ENCODE data around the gene FHIT. TPM values are rescaled to one million over a fixed set of nuclear protein-coding genes. Genes with fewer than 3 reads are reported as not detected.

The FHIT gene
- total and polyA plus RNA-seq, 4 donors: 6.9 to 16.5 (median 9.9) TPM

GRCh38 chr3:60445446-60445845, 805.8 kb downstream of the FHIT start:
- Histone ChIP-seq H3K9me3 (ENCODE audit: control insufficient read depth, insufficient read depth, low read length) (no peaks in the 10 kb centered on the region), H3K36me3 (ENCODE audit: control insufficient read depth, insufficient read depth, low read length) (no peaks in the 10 kb centered on the region), H3K27me3 (ENCODE audit: control insufficient read depth, insufficient read depth, low read length) (no peaks in the 10 kb centered on the region), H3K4me1 (ENCODE audit: control insufficient read depth, insufficient read depth, low read length) (no peaks in the 10 kb centered on the region), H3K4me3 (ENCODE audit: low read depth, low read length) (no peak overlapping the region), H3K27ac (ENCODE audit: low read depth, low read length) (no peak overlapping the region)
- DNase-seq (ENCODE audit: low read depth in 4 of 6, low spot score in 6 of 6): no peak
- 50% methylated on average over 1 of the region's 3 CpGs for WGBS (ENCODE audit: insufficient coverage)

GRCh38 chr3:60444898-60445437, 806.3 kb downstream of the FHIT start:
- no peak for DNase-seq (ENCODE audit: low read depth in 4 of 6, low spot score in 6 of 6)
- 100% methylated on average over 2 of the region's 5 CpGs for WGBS (ENCODE audit: insufficient coverage)
- Histone ChIP-seq H3K4me1 (ENCODE audit: control insufficient read depth, insufficient read depth, low read length) (no peaks in the 10 kb centered on the region), H3K27ac (ENCODE audit: low read depth, low read length) (no peak overlapping the region), H3K4me3 (ENCODE audit: low read depth, low read length) (no peak overlapping the region), H3K9me3 (ENCODE audit: control insufficient read depth, insufficient read depth, low read length) (no peaks in the 10 kb centered on the region), H3K36me3 (ENCODE audit: control insufficient read depth, insufficient read depth, low read length) (no peaks in the 10 kb centered on the region), H3K27me3 (ENCODE audit: control insufficient read depth, insufficient read depth, low read length) (no peaks in the 10 kb centered on the region)

DNA sequence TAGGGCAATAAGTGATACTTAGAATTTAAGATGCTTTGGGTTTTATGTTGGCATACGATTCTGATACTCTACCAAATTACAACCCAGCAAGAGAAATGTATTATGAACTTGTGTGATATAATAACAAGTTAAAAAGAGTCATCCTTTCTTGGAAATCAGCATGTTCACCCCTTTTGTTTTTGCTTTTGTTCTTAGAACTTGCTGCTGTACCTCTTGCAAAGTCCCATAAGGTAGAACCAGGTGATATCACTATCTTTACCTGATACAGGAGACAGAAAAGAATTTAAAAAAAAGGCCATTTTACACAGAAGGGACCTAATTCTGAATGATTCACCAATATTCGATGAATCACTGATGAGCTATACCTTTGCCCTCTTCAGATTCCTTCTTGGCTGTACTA, 810.4 kb downstream of the FHIT start:
- no peaks in the 10 kb centered on the region for H3K27me3 ChIP-seq (ENCODE audit: control insufficient read depth, insufficient read depth, low read length)
- no peak overlapping the region for H3K4me3 ChIP-seq (ENCODE audit: low read depth, low read length)
- no peak overlapping the region for H3K27ac ChIP-seq (ENCODE audit: low read depth, low read length)
- no peaks in the 10 kb centered on the region for H3K4me1 ChIP-seq (ENCODE audit: control insufficient read depth, insufficient read depth, low read length)
- no peaks in the 10 kb centered on the region for H3K9me3 ChIP-seq (ENCODE audit: control insufficient read depth, insufficient read depth, low read length)
- DNase-seq (ENCODE audit: low read depth in 4 of 6, low spot score in 6 of 6): no peak
- 100% methylated on average over 1 of the region's 2 CpGs for WGBS (ENCODE audit: insufficient coverage)
- H3K36me3 ChIP-seq (ENCODE audit: control insufficient read depth, insufficient read depth, low read length): no peaks in the 10 kb centered on the region

DNA sequence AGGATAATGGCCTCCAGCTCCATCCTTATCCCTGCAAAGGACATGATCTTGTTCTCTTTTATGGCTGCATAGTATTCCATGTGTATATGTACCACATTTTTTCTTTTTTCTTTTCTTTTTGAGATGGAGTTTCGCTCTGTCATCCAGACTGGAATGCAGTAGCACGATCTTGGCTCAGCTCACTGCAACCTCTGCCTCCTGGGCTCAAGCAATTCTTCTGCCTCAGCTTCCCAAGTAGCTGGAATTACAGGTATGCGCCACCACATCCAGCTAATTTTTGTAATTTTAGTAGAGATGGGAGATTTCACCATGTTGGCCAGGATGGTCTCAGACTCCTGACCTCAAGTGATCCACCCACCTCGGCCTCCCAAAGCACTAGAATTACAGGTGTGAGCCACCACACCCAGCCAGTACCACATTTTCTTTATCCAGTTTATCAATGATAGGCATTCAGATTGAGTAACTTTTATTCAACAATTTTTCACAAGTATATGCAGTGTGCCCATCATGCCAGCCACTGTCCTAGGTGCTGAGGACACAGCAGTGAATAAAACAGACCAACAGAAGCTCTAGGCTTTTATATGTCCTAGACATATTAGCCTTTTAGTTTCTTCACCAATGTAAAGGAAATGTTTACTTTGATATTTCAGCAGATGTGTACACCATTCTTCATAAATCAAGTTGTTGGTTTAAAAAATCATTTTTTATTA, 815.2 kb downstream of the FHIT start:
- no peak overlapping the region for H3K4me3 ChIP-seq (ENCODE audit: low read depth, low read length)
- no peak for DNase-seq (ENCODE audit: low read depth in 4 of 6, low spot score in 6 of 6)
- no peaks in the 10 kb centered on the region for H3K27me3 ChIP-seq (ENCODE audit: control insufficient read depth, insufficient read depth, low read length)
- H3K9me3 ChIP-seq (ENCODE audit: control insufficient read depth, insufficient read depth, low read length): no peaks in the 10 kb centered on the region
- no peaks in the 10 kb centered on the region for H3K4me1 ChIP-seq (ENCODE audit: control insufficient read depth, insufficient read depth, low read length)
- H3K27ac ChIP-seq (ENCODE audit: low read depth, low read length): no peak overlapping the region
- WGBS (ENCODE audit: insufficient coverage): 100% methylated on average over 2 of the region's 4 CpGs
- H3K36me3 ChIP-seq (ENCODE audit: control insufficient read depth, insufficient read depth, low read length): no peaks in the 10 kb centered on the region

GRCh38 chr3:60434950-60435349, 816.3 kb downstream of the FHIT start:
- H3K9me3 ChIP-seq (ENCODE audit: control insufficient read depth, insufficient read depth, low read length): no peaks in the 10 kb centered on the region
- no peaks in the 10 kb centered on the region for H3K36me3 ChIP-seq (ENCODE audit: control insufficient read depth, insufficient read depth, low read length)
- H3K4me1 ChIP-seq (ENCODE audit: control insufficient read depth, insufficient read depth, low read length): no peaks in the 10 kb centered on the region
- no peaks in the 10 kb centered on the region for H3K27me3 ChIP-seq (ENCODE audit: control insufficient read depth, insufficient read depth, low read length)
- no peak overlapping the region for H3K27ac ChIP-seq (ENCODE audit: low read depth, low read length)
- DNase-seq (ENCODE audit: low read depth in 4 of 6, low spot score in 6 of 6): no peak
- no peak overlapping the region for H3K4me3 ChIP-seq (ENCODE audit: low read depth, low read length)

- Histone ChIP-seq H3K4me1 (ENCODE audit: control insufficient read depth, insufficient read depth, low read length) (no peaks in the 10 kb centered on the region), H3K27me3 (ENCODE audit: control insufficient read depth, insufficient read depth, low read length) (no peaks in the 10 kb centered on the region), H3K27ac (ENCODE audit: low read depth, low read length) (no peak overlapping the region), H3K4me3 (ENCODE audit: low read depth, low read length) (no peak overlapping the region), H3K36me3 (ENCODE audit: control insufficient read depth, insufficient read depth, low read length) (no peaks in the 10 kb centered on the region), H3K9me3 (ENCODE audit: control insufficient read depth, insufficient read depth, low read length) (no peaks in the 10 kb centered on the region)
- WGBS (ENCODE audit: insufficient coverage): no CpG with 5 or more reads among the region's 1 CpG
- DNase-seq (ENCODE audit: low read depth in 4 of 6, low spot score in 6 of 6): no peak
These were observed 816.9 kb downstream of the FHIT start for GRCh38 chr3:60434323-60434722.

DNA sequence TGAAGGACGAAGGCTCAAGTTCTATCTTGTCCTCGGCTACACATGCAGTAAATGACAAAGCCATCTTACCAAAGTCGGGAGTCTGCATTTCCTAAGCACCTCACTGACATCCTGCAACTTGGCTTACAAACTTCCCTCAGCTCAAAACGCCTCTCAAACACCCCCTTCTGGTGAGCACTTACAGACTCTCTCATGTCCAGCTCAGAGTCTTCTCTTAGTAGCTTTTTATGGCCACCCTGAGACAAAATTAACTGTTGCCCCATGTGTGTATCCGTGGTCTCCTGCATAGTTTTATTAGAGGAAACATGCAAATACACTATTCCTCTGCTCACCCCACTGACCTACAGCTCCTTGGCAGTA, 819.7 kb downstream of the FHIT start:
- Histone ChIP-seq H3K27ac (ENCODE audit: low read depth, low read length) (no peak overlapping the region), H3K36me3 (ENCODE audit: control insufficient read depth, insufficient read depth, low read length) (no peaks in the 10 kb centered on the region), H3K27me3 (ENCODE audit: control insufficient read depth, insufficient read depth, low read length) (no peaks in the 10 kb centered on the region), H3K9me3 (ENCODE audit: control insufficient read depth, insufficient read depth, low read length) (no peaks in the 10 kb centered on the region), H3K4me3 (ENCODE audit: low read depth, low read length) (no peak overlapping the region), H3K4me1 (ENCODE audit: control insufficient read depth, insufficient read depth, low read length) (no peaks in the 10 kb centered on the region)
- WGBS (ENCODE audit: insufficient coverage): 48% methylated on average over 3 of the region's 5 CpGs
- no peak for DNase-seq (ENCODE audit: low read depth in 4 of 6, low spot score in 6 of 6)

DNA sequence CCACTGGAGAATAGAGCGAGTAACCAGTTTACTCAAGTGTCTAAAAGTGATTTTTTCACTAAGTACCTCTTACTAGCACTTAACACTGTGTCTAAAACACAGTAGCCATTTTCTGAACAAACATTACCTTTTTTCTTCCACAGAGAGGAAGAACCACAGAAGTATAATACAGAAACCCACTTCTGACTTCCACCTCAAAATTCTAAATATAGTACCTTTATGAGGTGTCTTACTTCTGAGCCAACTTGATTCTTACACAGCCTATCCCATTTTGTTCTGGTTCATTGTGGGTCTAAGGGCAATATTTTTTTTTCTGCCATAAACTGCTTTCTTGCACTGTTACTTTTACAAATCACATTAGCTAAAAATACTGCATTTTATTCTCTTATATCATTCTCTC, 821.0 kb downstream of the FHIT start:
- DNase-seq (ENCODE audit: low read depth in 4 of 6, low spot score in 6 of 6): no peak
- Histone ChIP-seq H3K9me3 (ENCODE audit: control insufficient read depth, insufficient read depth, low read length) (no peaks in the 10 kb centered on the region), H3K27me3 (ENCODE audit: control insufficient read depth, insufficient read depth, low read length) (no peaks in the 10 kb centered on the region), H3K4me3 (ENCODE audit: low read depth, low read length) (no peak overlapping the region), H3K4me1 (ENCODE audit: control insufficient read depth, insufficient read depth, low read length) (no peaks in the 10 kb centered on the region), H3K36me3 (ENCODE audit: control insufficient read depth, insufficient read depth, low read length) (no peaks in the 10 kb centered on the region), H3K27ac (ENCODE audit: low read depth, low read length) (no peak overlapping the region)
- WGBS (ENCODE audit: insufficient coverage): no CpG with 5 or more reads among the region's 1 CpG

DNA sequence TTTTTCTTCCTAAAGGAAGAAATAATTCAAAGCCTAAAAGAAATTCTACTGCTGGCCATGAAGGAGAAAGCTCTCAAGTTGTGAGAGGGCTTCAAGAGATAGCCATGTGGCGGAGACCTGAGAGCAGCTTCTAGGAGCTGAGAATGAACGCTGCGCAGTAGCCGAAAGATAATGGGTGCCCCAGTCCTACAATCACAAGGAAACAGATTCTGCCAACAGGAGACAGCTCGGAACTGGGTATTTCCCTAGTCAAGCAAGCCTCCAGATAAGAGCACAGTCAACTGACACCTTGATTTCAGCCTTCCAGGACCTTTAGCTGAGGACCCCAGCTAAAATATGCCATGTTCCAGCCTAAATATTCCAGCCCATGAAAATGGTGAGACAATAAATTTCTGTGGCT, 824.1 kb downstream of the FHIT start:
- H3K4me1 ChIP-seq (ENCODE audit: control insufficient read depth, insufficient read depth, low read length): no peaks in the 10 kb centered on the region
- DNase-seq (ENCODE audit: low read depth in 4 of 6, low spot score in 6 of 6): no peak
- H3K27ac ChIP-seq (ENCODE audit: low read depth, low read length): no peak overlapping the region
- no peak overlapping the region for H3K4me3 ChIP-seq (ENCODE audit: low read depth, low read length)
- WGBS (ENCODE audit: insufficient coverage): 96% methylated on average over 4 of the region's 5 CpGs
- H3K9me3 ChIP-seq (ENCODE audit: control insufficient read depth, insufficient read depth, low read length): no peaks in the 10 kb centered on the region
- H3K27me3 ChIP-seq (ENCODE audit: control insufficient read depth, insufficient read depth, low read length): no peaks in the 10 kb centered on the region
- no peaks in the 10 kb centered on the region for H3K36me3 ChIP-seq (ENCODE audit: control insufficient read depth, insufficient read depth, low read length)

DNA sequence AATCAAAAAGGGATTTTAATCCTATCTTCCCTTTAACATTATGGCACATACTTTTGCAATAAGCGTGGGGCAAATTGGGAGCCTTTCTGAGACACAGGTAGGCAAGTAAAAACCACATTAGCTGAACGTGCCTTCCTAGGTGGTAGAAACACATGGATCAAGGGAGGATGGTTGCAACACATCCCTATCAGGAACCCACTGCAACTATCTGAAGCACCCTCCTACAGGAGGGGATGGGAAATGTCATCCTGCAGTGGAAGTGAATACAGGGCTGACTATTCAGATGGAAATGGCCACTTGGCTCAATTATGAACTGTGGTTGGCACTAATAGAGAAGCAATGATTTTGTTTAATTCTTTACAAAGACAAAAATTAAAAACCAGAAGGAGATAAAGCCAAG, 826.3 kb downstream of the FHIT start:
- Histone ChIP-seq H3K36me3 (ENCODE audit: control insufficient read depth, insufficient read depth, low read length) (no peaks in the 10 kb centered on the region), H3K4me1 (ENCODE audit: control insufficient read depth, insufficient read depth, low read length) (no peaks in the 10 kb centered on the region), H3K9me3 (ENCODE audit: control insufficient read depth, insufficient read depth, low read length) (no peaks in the 10 kb centered on the region), H3K4me3 (ENCODE audit: low read depth, low read length) (no peak overlapping the region), H3K27ac (ENCODE audit: low read depth, low read length) (no peak overlapping the region), H3K27me3 (ENCODE audit: control insufficient read depth, insufficient read depth, low read length) (no peaks in the 10 kb centered on the region)
- no peak for DNase-seq (ENCODE audit: low read depth in 4 of 6, low spot score in 6 of 6)
- no CpG with 5 or more reads among the region's 2 CpGs for WGBS (ENCODE audit: insufficient coverage)

All from spinal cord (tissue), 10 donors.